SW 1271 (cell line): Measurements from ENCODE around the gene NBAS.
"Not testable (repeated sequence)": the region's sequence is repeated elsewhere in the genome, so short reads cannot be mapped to it uniquely, and the experiment has no call there.

ENCODE experiments used
- DNase-seq, 2 experiments: peaks; one replicate each; lab custom pipeline; 2025; lab: John Stamatoyannopoulos, UW

The NBAS gene

DNA sequence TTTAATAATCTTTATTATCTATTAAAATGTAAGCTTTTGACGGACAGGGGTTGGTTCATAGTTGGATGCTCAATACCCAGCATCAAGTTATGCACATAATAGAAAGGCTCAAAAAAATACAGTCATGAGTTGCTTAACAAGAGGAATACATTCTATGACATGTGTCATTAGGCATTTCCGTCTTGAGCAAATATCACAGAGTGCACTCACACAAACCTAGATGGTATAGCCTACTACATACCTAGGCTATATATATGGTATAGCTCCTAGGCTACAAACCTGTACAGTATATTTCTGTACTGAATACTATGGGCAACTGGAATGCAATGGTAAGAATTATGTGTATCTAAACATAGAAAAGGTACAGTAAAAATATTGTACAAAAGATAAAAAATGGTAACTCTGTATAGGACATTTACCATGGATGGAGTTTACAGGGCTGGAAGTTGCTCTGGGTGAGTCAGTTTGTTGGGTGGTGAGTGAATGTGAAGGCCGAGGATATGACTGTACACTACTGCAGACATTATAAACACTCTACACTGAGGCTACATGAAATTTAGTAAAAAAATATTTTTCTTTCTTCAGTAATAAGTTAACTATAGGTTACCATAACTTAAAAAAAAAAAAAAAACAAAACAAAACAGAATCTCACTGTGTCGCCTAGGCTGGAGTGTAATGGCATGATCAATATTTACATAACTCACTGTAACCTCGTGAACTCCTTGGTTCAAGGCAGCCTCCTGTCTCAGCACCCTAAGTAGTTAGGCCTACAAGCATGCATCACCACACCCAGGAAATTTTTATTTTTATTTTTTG, 201.2 kb downstream of the NBAS start:
- peak; percentile 45 to 75 for DNase-seq

DNA sequence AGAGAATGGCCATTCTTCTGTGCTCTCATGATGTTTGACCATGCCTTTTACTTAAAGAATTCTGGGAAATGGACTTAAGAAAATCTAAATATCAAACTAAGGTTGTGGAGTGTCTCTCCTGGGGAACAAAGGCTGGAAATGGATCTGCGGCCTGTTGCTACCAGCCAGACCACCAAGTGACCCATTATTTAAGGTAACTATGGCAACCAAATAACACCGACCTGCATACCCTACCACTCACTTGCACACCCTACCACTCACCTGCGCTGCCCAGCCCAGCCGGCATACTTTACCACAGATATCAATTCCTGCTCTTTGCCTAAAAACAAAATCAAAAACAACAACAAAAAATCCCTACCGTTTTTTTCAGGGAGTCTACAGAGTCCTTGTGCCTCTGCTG, 203.2 kb downstream of the NBAS start:
- DNase-seq = no peak

DNA sequence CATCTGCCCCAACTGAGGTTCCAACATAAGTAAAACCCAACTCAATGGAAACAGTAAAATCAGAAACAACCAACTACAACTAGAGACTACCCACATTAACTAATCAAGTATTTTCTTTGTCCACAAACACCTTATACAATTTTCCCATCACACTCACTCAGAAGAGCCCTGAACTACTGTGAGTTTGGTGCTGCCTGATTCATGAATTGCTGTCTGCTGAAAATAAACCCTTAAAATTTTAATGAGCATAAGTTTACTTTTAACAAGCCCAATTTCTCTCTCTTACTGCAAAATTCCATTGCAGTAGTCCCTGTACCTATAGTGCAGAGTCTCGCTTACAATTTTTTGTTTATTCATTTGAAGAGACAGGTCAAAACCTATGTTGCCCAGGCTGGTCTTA, 203.9 kb downstream of the NBAS start:
- DNase-seq = no peak

DNA sequence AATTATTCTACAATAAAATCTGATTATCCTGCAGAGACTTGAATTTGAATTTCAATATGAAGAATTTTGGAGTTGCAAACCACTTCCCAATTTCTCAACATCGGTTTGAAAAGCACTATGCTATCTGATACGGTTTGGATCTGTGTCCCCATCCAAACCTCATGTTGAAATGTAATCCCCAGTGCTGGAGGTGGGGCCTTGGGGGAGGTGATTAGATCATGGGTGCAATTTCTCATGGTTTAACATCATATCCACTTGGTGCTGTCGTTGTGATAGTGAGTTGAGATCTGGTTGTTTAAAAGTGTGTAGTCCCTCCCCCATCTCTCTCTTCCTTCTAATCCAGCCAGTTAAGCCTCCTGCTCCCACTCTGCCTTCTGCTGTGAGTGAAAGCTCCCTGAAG, 205.7 kb downstream of the NBAS start:
- no peak for DNase-seq

DNA sequence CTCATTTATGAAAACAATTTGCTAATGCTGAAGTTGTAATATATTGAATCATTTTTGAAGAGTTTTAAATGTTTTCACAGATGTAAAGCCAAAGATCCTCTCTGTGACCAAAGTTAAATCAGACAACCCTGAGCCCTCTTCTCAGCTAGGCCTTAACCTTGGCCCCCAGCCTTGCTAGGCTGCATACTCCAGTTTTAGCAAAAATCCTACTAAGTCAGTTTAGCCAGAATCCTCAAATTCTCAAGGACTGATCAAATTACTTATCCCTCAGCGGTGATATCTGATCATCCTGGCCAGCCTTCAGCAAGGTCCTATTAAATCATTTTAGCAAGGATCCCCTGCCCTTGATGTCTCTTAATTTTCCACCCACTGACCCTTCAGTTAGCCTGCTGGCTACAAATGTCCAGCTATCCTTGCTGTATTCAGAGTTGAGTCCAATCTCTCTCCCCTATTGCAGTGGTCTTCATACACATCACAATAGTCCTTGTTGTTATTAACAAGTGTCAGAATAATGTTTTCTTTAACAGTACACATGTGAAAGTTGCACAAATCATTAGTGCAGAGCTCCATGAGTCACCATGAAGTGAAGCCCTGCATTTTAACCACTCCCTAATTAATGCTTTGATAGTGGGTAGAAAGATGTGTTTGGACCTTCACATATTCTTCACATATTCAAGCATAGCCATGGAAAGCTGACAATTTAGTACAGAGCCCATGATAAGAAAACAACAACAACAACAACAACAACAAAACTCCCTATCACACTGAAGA, 206.4 kb downstream of the NBAS start:
- no peak for DNase-seq

DNA sequence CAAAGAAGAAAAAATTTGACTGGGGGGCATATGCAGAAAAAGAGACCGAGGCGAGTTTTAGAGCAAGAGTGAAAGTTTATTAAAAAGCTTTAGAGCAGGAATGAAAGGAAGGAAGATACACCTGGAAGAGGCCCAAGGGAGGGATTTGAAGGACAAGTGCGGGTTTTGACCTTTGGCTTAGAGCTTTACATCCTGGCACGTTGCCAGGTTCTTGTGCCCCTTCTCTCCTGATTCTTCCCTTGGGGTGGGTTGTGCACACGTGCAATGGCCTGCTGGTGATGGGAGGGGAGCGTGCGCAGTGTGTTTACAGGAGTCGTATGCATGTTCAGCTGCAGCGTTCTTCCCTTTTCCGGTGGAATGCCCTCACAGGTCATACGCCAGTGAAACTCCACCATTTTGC, 208.8 kb downstream of the NBAS start:
- no peak for DNase-seq

DNA sequence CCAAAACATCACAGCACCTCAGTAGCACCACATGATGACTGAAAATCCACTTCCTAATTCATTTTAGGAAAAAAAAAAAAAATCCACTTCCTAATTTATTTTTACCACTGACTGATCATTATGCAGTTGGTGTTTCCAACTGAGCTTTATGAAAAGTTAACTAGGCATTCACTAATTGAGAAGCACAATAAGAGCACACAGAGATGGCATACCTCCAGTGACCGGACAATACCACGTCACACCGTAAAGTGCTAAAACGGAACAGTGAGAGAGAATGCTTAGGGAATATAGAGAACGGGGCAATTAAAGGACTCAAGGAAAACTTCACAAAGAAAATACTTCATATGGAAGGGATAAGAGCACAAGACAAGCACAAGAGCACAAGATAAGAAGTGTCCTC, 212.5 kb downstream of the NBAS start:
- no peak for DNase-seq

DNA sequence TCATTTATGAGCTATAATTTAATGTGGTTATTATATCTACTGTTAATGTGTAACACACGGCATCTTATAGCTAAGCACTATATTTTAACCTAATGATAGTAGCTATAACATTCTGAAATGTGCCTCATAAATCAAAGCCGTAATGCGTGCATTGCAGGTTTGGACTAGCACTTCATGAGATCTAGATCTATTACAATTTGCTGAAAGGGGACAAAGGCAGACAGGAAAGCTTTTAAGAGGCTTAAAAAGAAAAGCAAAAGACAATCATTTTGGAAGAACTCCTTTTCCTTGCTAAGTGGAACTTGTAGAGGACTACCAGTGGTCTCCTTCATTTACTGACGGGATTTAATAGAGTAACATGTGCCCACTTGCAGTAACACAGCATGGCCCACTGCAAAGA, 213.1 kb downstream of the NBAS start:
- DNase-seq = no peak

DNA sequence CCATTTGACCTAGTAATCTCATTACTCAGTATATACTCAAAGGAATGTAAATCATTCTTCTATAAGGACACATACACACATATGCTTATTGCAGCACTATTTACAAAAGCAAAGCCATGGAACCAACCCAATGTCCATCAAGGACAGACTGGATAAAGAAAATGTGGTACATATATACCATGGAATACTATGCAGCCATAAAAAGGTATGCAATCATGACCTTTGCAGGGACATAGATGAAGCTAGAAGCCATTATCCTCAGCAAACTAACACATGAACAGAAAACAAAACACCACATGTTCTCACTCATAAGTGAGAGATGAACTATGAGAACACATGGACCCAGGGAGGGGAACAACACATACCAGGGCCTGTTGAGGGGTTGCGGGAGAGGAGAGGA, 214.5 kb downstream of the NBAS start:
- no peak for DNase-seq

DNA sequence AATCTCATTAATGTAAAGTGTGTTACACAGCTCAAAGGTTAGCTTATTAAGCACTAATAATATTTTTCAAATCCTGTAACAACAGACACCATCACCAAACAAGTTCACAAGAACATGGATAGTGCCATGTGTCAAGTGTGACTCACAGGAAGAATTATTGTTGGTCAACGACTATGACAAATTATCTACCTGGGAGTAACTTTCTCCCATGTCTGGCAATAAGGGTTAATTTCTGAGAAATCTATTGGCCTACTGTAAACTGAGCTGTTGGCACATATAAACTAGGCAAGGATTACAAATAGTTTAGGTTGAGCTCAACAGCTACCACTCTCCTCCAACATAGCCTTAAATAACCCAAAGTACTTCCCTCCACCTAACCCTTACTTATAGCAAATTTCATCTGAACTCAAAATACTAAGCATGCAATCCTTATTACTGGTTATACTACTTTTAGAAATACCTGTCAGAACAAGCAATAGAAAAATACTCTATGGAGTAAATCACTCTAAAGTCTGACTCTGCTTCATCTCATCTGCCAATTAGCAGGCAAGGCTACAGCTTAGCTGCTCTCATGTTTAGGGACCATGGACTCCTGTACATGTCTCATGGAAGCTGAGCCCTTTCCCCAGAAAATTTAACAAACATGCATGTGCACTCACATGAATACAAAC, 223.0 kb downstream of the NBAS start:
- no peak for DNase-seq

DNA sequence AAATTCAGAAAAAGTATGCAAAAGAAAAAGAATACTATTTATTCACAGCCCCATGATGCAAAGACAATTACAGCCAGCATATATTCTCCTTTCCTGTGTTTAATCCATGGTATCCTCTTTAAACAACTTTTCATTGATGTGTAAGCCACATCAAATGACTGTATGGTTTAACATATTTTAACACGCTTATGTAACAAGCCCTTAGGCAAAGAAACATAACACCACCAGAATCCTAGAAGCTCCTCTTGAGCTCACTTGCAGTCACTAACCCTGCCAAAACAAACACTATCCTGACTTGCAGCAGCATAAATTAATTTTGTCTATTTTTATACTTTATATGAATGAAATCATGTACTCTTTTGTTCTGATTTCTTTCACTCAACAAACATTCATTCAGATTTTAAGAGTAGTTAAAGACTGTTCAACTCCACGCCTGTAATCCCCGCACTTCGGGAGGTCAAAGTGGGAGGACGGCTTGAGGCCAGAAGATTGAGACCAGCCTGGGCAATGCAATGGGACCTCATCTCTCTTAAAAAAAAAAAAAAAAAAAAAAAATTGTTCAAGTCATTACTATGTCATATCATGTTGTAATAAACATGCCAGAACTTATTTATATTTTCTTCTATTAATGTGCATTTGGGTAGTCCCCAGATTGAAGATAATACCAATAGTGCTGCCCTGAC, 226.3 kb downstream of the NBAS start:
- no peak for DNase-seq

DNA sequence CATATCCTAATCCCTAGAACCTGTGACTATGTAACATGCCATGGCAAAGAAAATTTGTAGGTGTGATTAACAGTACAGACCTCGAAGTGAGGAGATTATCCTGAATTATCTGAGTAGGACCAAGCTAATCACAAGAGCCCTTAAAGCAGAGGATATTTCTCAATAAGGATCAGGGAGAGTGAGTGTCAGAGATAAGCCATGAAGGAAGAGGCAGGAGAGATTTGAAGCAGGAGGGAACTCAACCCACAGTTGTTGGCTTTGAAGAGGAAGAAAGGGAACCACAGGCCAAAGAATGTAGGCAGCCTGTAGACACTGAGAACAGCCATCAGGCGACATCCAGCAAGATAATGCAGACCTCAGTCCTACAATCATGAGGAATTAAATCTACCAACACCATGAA, 229.3 kb downstream of the NBAS start:
- no peak for DNase-seq

DNA sequence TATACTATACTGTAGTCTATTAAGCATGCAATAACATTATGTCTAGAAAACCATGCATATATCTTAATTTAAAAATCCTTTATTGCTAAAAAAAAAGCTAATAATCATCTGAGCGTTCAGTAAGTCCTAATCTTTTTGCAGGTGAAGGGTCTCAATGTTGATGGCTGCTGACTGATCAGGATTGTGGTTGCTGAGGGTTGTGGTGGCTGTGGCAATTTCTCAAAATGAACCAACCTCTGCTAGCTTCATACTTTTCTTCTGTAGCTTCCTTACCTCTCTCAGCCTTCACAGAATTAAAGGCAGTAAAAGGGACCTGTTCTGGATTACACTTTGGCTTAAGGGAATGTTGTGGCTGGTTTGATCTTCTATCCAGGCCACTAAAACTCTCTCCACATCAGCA, 235.8 kb downstream of the NBAS start:
- DNase-seq = no peak

DNA sequence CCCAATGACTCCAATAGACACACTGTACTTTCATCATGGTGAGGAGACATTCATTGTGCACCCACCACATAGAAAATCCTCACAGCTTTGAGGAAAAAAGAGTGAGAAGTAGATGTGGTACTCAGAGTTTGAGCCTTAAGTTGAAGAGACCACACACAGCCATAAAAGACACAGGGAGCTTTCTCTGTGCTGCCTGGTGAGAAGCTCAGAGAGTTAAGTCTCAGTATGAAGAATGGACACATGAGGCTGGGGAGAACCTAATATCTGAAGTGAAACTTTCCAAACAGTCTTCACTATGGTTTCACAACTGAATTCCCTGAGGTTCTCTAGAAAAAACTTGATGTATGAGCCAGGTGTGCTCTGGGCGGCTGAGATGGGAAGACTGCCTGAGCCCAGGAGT, 237.9 kb downstream of the NBAS start:
- DNase-seq = no peak

DNA sequence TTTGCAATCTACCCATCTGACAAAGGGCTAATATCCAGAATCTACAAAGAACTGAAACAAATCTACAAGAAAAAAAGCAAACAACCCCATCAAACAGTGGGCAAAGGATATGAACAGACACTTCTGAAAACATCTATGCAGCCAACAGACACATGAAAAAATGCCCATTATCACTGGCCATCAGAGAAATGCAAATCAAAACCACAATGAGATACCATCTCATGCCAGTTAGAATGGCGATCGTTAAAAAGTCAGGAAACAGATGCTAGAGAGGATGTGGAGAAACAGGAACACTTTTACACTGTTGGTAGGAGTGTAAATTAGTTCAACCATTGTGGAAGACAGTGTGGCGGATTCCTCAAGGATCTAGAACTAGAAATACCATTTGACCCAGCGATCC, 239.7 kb downstream of the NBAS start:
- not testable (repeated sequence) for DNase-seq

DNA sequence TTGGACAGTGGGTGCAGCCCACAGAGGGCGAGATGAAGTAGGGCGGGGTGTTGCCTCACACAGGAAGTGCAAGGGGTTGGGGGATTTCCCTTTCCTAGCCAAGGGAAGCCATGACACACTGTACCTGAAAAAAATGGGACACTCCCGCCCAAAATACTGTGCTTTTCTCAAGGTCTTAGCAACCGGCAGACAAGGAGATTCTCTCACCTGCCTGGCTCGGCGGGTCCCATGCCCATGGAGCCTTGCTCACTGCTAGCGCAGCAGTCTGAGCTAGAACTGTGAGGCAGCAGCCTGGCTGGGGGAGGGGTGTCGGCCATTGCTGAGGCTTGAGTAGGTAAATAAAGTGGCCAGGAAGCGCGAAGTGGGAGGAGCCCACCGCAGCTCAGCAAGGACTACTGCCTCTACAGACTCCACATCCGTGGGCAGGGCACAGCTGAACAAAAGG, 244.7 kb downstream of the NBAS start:
- no peak for DNase-seq

DNA sequence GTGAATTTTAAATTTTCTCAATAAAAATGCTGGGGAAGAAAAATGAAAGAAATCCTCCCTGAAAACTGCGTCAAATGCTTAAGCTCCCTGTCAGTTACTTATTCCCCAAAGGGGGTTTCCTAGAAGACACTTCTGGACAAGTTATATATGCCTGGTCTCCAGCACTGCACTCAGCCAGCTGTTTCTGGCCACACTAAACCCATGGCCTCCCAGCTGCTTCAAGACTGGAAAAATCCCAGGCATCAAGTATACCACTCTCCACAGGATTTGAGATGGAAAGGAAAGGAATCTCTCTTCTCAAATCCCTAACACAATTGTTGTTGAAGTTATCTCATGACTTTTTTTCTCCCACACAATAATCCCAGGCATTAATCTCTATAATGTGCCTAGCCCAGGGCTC, 245.7 kb downstream of the NBAS start:
- DNase-seq = no peak

DNA sequence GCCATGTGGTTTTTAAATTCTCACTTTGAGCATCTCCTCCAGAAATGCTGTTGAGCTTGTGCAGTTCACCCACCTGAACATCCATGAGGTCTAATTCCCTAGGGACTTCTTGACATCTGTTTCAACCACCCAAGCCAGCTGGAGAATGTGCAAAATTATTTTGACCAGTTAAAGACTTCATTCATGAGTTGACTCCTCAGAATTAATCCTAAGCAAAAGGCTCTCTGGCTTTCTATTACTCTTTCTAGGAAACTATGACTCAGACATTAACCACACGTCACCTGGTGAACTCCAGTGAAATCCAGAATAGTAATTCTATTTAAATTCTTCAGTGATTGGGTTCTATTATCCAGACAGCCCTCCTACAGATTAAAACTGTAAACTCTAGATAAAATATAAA, 247.5 kb downstream of the NBAS start:
- no peak for DNase-seq

DNA sequence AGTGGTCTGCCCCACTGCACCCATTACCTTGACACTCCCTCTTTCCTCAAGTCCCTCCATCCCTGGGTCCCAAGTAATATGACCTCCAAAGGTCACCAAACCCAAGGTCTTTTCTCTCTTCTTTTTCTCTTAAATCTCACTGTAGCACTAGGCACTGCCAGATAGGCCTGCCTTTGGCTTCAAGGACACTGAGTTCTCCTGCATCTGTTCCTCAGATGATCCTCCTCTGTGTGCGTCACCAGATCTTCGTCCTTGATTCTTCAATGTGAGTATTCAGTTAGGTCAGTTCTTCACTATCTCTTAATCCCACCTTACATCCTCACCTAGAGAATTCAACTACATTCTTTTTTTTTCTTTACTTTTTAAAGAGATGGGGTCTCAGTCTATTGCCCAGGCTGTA, 249.2 kb downstream of the NBAS start:
- DNase-seq = no peak

DNA sequence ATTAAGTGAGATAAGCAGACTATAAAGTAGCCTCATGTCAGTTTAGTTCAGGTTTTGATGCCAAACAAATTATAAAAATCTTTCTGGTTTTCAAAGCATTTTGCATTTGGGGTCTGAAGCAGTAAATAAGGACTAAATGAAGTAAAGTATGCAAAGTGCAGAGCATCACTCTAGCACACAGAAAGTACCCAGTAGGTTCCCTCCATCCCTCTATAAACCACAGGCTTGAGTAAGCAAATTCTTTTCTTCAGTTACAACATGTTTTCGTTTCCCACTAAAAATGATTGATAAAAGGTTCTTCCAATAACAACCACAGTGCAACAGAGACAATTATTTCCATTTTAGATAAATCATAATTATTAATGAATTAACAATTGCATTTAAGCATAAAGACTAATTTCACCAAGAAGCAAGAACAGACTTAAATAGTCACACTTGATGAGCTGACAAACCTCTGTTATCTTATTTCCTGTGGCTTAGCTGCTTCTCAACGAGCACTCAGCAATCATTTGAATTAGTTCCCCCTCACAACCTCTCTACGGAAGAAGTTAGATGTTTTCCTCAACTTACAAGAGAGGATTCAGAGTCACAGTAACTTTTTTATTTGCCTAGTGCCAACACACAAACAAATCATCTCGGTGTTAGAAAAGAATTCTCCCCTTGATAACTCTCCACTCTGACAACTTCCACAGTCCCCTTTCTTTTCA, 249.8 kb downstream of the NBAS start:
- no peak for DNase-seq

DNA sequence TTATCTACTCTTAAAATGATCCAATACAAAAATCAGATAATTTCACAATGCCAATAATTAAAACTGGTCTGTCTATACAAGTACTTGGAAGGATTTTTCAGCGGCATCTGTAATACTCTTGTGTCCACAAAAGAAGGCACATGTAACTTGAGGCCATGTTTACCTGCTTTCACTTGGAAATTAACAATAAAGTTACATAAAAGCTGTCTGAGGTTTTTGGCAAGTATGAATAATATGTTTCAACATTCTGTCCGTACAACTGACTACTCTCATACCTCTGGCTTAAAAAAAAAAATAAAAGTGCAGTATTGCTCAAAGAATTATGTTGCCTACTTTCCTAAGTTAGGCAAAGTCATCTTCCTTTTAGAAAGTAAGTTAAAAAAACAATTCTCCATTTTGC, 253.6 kb downstream of the NBAS start:
- no peak for DNase-seq

DNA sequence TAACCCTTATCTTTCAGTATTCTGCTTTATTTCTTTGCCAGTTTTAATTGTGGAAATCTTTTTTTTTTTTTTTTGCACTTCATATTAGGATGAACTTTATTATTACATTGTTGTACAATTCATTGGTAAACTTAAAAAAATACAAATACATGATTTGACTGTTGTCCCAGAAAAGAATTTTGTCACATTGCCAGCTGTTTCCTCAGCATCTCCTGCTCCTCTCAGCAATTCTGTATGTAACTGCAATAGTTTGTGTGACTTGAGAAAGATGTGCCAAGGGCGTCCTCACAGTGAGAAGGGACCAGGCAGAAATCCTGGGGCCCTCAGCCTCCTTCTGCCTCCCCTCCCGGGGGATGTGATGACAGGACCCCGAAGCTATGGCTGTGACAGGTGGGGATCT, 254.4 kb downstream of the NBAS start:
- DNase-seq = no peak
